HCT116 (cell line): ENCODE results near the gene ABL1.

Source experiments
- POLR2AphosphoS5 ChIP-seq: IDR thresholded peaks from 2 replicates; pipeline ENCODE4 v1.6.1; 2011; ENCODE audit warnings: mild to moderate bottlenecking, low read depth, low read length, moderate library complexity
- YY1 ChIP-seq: IDR thresholded peaks from 2 replicates; pipeline ENCODE4 v1.6.1; 2011; ENCODE audit warnings: low read length, low read depth, moderate library complexity, mild to moderate bottlenecking; ENCODE audit not compliant: insufficient replicate concordance; ENCODE audit errors: extremely low read depth
- ZBTB33 ChIP-seq: IDR thresholded peaks from 2 replicates; pipeline ENCODE4 v1.6.1; 2011; ENCODE audit warnings: mild to moderate bottlenecking, low read length, moderate library complexity; ENCODE audit not compliant: insufficient replicate concordance; ENCODE audit errors: extremely low read depth

- TF ChIP-seq YY1 (no peak), ZBTB33 (no peak), POLR2AphosphoS5 (no peak)
Observed at GRCh38 chr9:130858739-130859705, 24.0 kb downstream of the ABL1 start.
